Measurements from ENCODE around the gene DPT.

DPT gene

GRCh38 chr1:168766568-168766967 lies 37.6 kb upstream of the DPT start:
- no peak for TF ChIP-seq CTCF (IDR thresholded peaks at IDR 0.05; ENCODE audit: control insufficient read depth, extremely low read depth, insufficient read depth)
- DNase-seq (ENCODE audit: low read depth) = no peak
- H3K4me3 ChIP-seq (ENCODE audit: low read depth, low read length) = no peak overlapping the region

- no peak for TF ChIP-seq CTCF (IDR thresholded peaks at IDR 0.05; ENCODE audit: control insufficient read depth, extremely low read depth, insufficient read depth)
- no peak for DNase-seq (ENCODE audit: low read depth)
- no peak overlapping the region for H3K4me3 ChIP-seq (ENCODE audit: low read depth, low read length)
Measured at GRCh38 chr1:168763031-168763430, 34.0 kb upstream of the DPT start.

GRCh38 chr1:168762473-168762872 lies 33.5 kb upstream of the DPT start:
- no peak for TF ChIP-seq CTCF (IDR thresholded peaks at IDR 0.05; ENCODE audit: control insufficient read depth, extremely low read depth, insufficient read depth)
- no peak for DNase-seq (ENCODE audit: low read depth)
- no peak overlapping the region for H3K4me3 ChIP-seq (ENCODE audit: low read depth, low read length)

GRCh38 chr1:168760781-168761180 lies 31.8 kb upstream of the DPT start:
- H3K4me3 ChIP-seq (ENCODE audit: low read depth, low read length) = no peak overlapping the region
- TF ChIP-seq CTCF (IDR thresholded peaks at IDR 0.05; ENCODE audit: control insufficient read depth, extremely low read depth, insufficient read depth) = no peak
- DNase-seq (ENCODE audit: low read depth) = no peak

GRCh38 chr1:168760241-168760640 lies 31.2 kb upstream of the DPT start:
- H3K4me3 ChIP-seq (ENCODE audit: low read depth, low read length) = no peak overlapping the region
- no peak for TF ChIP-seq CTCF (IDR thresholded peaks at IDR 0.05; ENCODE audit: control insufficient read depth, extremely low read depth, insufficient read depth)
- DNase-seq (ENCODE audit: low read depth) = no peak

GRCh38 chr1:168759077-168759476 lies 30.1 kb upstream of the DPT start:
- no peak overlapping the region for H3K4me3 ChIP-seq (ENCODE audit: low read depth, low read length)
- no peak for TF ChIP-seq CTCF (IDR thresholded peaks at IDR 0.05; ENCODE audit: control insufficient read depth, extremely low read depth, insufficient read depth)
- DNase-seq (ENCODE audit: low read depth) = peak; percentile 75

GRCh38 chr1:168758503-168758902 lies 29.5 kb upstream of the DPT start:
- DNase-seq (ENCODE audit: low read depth) = no peak
- no peak for TF ChIP-seq CTCF (IDR thresholded peaks at IDR 0.05; ENCODE audit: control insufficient read depth, extremely low read depth, insufficient read depth)
- no peak overlapping the region for H3K4me3 ChIP-seq (ENCODE audit: low read depth, low read length)
